Ovary (tissue), 9 donors: ENCODE results near the gene CYP2C19. TPM values are rescaled to one million over a fixed set of nuclear protein-coding genes. Genes with fewer than 3 reads are reported as not detected.
"Not testable (repeated sequence)": the region's sequence is repeated elsewhere in the genome, so short reads cannot be mapped to it uniquely, and the experiment has no call there.

ENCODE experiments used
- DNase-seq, 5 donors: peaks; one replicate each; pipeline ENCODE4 v3.0.0-alpha.2; 2019 to 2020
- H3K27ac ChIP-seq, 2 donors: fragments of 200-600 bp; one replicate each; pipeline versions ENCODE4 v1.5.1 to v1.8.0; 2019 to 2022
- H3K27me3 ChIP-seq: fragments of 200-600 bp; one replicate; pipeline ENCODE4 v1.8.0; 2022
- H3K36me3 ChIP-seq: fragments of 200-600 bp; sonication (generic); one replicate; pipeline ENCODE4 v1.5.1; 2019
- H3K4me1 ChIP-seq: one replicate; pipeline ENCODE4 v1.8.1; 2013; ENCODE audit warnings: mild to moderate bottlenecking, moderate library complexity; ENCODE audit not compliant: insufficient read depth
- H3K4me3 ChIP-seq: fragments of 200-600 bp; sonication (generic); one replicate; pipeline ENCODE4 v1.5.1; 2017
- H3K9me3 ChIP-seq, 2 donors: fragments of 200-600 bp in 1 of 2; sonication (generic) in 1 of 2; one replicate each; pipeline versions ENCODE4 v1.5.1 to v1.8.1; 2013 to 2019; ENCODE audit warnings: mild to moderate bottlenecking in 1 of 2, moderate library complexity in 1 of 2
- EP300 ChIP-seq: sonication (generic); formaldehyde crosslinking; IDR thresholded peaks from one replicate; pipeline ENCODE4 v1.6.1; 2017; ENCODE audit warnings: antibody characterized with exemption
- POLR2A ChIP-seq: fragments of 450-650 bp; IDR thresholded peaks from one replicate; pipeline ENCODE4 v1.6.1; 2017; ENCODE audit warnings: antibody characterized with exemption, mild to moderate bottlenecking, moderate library complexity
- WGBS, 3 donors: extraction: QIAGEN DNeasy Blood & Tissue Kit in 1 of 3; methylation state at CpG; one replicate each; pipeline versions ENCODE4 v1.1.5 to v1.1.7; 2013 to 2017; 5-methylcytosine and 5-hydroxymethylcytosine counted together
- intact Hi-C, 4 donors: fragments of 100-400 bp; cut with DNase I; formaldehyde crosslinking; loops; one replicate each; pipeline versions ENCODE4 v1.11.0 to v1.15.1; 2022 to 2023
- polyA plus RNA-seq, 2 donors: library from polyadenylated mRNA; stranded (reverse); fragments of 200-250 nt in 1 of 2; fragments of 350-450 nt in 1 of 2; fragmentation: Illumina TruSeq in 1 of 2; extraction: RNeasy Lipid Tissue Mini Kit (QIAGEN cat#74804) in 1 of 2; gene quantifications; one replicate each; pipeline ENCODE4 v1.2.3, GENCODE V29; 2013 to 2014
- total RNA-seq, 7 donors: library from RNA; depleted of rRNA in 2 of 7; stranded (reverse); fragments of >200 nt in 2 of 7; fragmentation: NEBNext Ultra II Directional in 3 of 7; extraction: Animal tissue kit (Norgen Biotek cat#: 25700) in 3 of 7; gene quantifications; one replicate each; pipeline versions ENCODE4 v1.1.0 to v1.2.4, GENCODE V29; 2016 to 2023
- TF ChIP-seq, protein P1 (sequence below), 3 donors: fragments of 450-650 bp in 2 of 3; fragments of 200-600 bp in 1 of 3; IDR thresholded peaks; one replicate each; pipeline versions ENCODE4 v1.5.1 to v1.8.0; 2016 to 2022; ENCODE audit warnings: antibody characterized with exemption in 3 of 3, mild to moderate bottlenecking in 1 of 3
- donor health status: DM: no; HTN: no; CAD: no; lungs with moderate emphysema.
- donor health status: DM: no; HTN: no; CAD: no.
- donor health status: Bipolar disorder and iron deficiency.
- donor health status: DM: yes; HTN: yes; CAD: no.
- donor health status: DM: no; HTN: no; CAD: no.
- donor health status: DM: yes; HTN: yes; CAD: no.

The CYP2C19 gene
- total and polyA plus RNA-seq, 9 donors, result 0.15 TPM; not detected in 8

DNA sequence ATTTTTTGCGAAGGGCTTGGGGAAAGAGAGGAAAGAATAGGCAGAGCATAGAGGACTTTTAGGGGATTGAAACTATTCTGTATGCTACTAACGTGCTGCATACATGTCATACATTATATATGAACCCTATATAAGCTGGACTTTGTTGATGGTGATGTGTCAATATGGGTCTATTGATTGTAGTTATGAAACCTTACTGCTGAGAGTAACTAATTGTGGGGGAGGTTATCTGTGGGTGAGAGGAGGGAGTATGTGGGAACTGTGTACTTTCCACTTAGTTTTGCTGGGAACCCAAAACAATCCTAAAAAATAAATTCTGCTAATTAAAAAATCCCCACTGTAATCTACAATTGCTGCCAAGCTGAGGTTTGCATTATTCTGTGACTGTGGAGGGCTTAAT is 15.3 kb upstream of the CYP2C19 start:
- peaks cover 0 to 3% of the 10 kb centered on the region in 2 donors for H3K9me3 ChIP-seq
- intact Hi-C loops, result no loop called here
- TF ChIP-seq EP300 (no peak), POLR2A (no peak)
- TF ChIP-seq, protein P1, sequence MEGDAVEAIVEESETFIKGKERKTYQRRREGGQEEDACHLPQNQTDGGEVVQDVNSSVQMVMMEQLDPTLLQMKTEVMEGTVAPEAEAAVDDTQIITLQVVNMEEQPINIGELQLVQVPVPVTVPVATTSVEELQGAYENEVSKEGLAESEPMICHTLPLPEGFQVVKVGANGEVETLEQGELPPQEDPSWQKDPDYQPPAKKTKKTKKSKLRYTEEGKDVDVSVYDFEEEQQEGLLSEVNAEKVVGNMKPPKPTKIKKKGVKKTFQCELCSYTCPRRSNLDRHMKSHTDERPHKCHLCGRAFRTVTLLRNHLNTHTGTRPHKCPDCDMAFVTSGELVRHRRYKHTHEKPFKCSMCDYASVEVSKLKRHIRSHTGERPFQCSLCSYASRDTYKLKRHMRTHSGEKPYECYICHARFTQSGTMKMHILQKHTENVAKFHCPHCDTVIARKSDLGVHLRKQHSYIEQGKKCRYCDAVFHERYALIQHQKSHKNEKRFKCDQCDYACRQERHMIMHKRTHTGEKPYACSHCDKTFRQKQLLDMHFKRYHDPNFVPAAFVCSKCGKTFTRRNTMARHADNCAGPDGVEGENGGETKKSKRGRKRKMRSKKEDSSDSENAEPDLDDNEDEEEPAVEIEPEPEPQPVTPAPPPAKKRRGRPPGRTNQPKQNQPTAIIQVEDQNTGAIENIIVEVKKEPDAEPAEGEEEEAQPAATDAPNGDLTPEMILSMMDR (IDR thresholded peaks at IDR 0.05), result no peak
- no peak overlapping the region for H3K4me3 ChIP-seq
- no peak overlapping the region for H3K27ac ChIP-seq
- H3K36me3 ChIP-seq, result no peaks in the 10 kb centered on the region
- H3K27me3 ChIP-seq, result no peaks in the 10 kb centered on the region
- no peaks in the 10 kb centered on the region for H3K4me1 ChIP-seq
- no peak for DNase-seq
- 60 to 75% (median 73%) methylated on average over 2 of the region's 2 CpGs for WGBS, 3 donors

DNA sequence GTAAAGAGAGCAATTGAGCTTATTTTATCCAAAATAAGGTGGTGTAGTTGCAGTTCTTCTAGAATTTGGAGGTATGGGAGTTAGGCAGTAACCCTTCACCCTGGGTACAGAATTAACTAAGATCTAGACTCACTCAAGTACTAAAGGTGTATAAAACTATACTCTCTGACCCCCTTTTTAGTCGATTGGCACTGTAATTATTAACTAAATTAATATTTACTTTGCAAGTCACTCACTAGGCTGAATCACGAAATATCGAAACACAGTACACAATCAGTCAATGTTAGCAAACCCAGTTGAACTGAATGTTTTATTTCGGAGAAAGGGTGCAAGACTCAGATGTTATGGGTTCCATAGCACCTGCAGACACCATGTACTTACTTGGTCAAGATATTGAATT is 14.6 kb upstream of the CYP2C19 start:
- no peak for DNase-seq
- H3K9me3 ChIP-seq, result peaks cover 0 to 3% of the 10 kb centered on the region in 2 donors
- intact Hi-C loops, result no loop called here

GRCh38 chr10:94757916-94758315 is 4.6 kb upstream of the CYP2C19 start:
- no peak for DNase-seq
- Histone ChIP-seq H3K4me3 (no peak overlapping the region), H3K4me1 (no peaks in the 10 kb centered on the region), H3K27me3 (no peaks in the 10 kb centered on the region), H3K27ac (no peak overlapping the region), H3K36me3 (no peaks in the 10 kb centered on the region), H3K9me3 (no peaks in the 10 kb centered on the region)
- intact Hi-C loops, result no loop called here
- WGBS, 3 donors, result 67 to 72% (median 71%) methylated on average over 2 of the region's 2 CpGs
- TF ChIP-seq, protein P1 (IDR thresholded peaks at IDR 0.05), result no peak
- TF ChIP-seq POLR2A, result no peak
- TF ChIP-seq EP300, result no peak

More for the DNA sequence above, 14.6 kb upstream of the CYP2C19 start:
- no peaks in the 10 kb centered on the region for H3K4me1 ChIP-seq
- H3K27me3 ChIP-seq, result no peaks in the 10 kb centered on the region
- H3K4me3 ChIP-seq, result no peak overlapping the region
- no peaks in the 10 kb centered on the region for H3K36me3 ChIP-seq
- 68 to 83% (median 74%) methylated on average over 4 of the region's 4 CpGs for WGBS, 3 donors
- no peak overlapping the region for H3K27ac ChIP-seq
- TF ChIP-seq EP300 (no peak), POLR2A (no peak)
- TF ChIP-seq, protein P1 (IDR thresholded peaks at IDR 0.05), result no peak

DNA sequence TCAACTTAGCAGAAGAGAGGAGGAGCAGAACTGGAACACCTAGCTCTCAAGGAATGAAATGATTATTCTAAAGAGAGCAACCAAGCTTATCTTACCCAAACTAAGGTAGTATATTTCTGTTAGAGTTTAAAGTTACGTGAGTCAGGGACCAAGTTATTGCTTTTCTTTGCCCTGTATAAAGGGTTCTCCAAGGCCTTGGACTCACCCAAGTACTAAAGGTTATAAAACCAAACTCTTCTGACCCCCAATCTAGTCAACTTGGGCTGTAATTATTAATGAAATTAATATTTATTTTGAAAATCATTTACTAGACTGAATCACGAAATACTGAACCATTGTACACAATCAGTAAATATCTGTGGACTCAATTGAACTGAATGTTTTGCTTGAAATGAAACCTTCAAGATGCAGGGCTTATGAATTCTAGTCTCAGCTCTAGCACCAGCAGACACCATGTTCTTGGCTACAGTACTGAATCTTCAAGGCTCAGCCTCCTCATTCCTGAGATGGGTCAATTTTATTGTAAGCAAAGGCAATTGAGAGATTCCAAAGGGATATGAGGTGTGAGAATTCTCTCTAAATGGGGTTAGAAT is 1.8 kb upstream of the CYP2C19 start:
- WGBS, 3 donors, result 53 to 74% (median 63%) methylated on average over 2 of the region's 2 CpGs
- Histone ChIP-seq H3K27me3 (no peaks in the 10 kb centered on the region), H3K36me3 (no peaks in the 10 kb centered on the region), H3K9me3 (no peaks in the 10 kb centered on the region), H3K4me1 (no peaks in the 10 kb centered on the region), H3K4me3 (no peak overlapping the region), H3K27ac (no peak overlapping the region)
- intact Hi-C loops, result no loop called here
- TF ChIP-seq POLR2A (no peak), EP300 (no peak)
- TF ChIP-seq, protein P1 (IDR thresholded peaks at IDR 0.05), result no peak
- no peak for DNase-seq

GRCh38 chr10:94775425-94775824 is 12.9 kb downstream of the CYP2C19 start:
- H3K4me3 ChIP-seq, H3K27me3 ChIP-seq, H3K27ac ChIP-seq, intact Hi-C loops, DNase-seq, H3K36me3 ChIP-seq, H3K9me3 ChIP-seq, H3K4me1 ChIP-seq: not testable (repeated sequence)
- WGBS, 3 donors, result 88 to 93% (median 91%) methylated on average over 6 of the region's 6 CpGs
